ENCODE results near the gene POP5.
A peak's percentile ranks its signal among the peaks of the same experiment; 100 is the strongest.
"Not testable (repeated sequence)": the region's sequence is repeated elsewhere in the genome, so short reads cannot be mapped to it uniquely, and the experiment has no call there.

POP5 gene, protein sequence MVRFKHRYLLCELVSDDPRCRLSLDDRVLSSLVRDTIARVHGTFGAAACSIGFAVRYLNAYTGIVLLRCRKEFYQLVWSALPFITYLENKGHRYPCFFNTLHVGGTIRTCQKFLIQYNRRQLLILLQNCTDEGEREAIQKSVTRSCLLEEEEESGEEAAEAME

DNA sequence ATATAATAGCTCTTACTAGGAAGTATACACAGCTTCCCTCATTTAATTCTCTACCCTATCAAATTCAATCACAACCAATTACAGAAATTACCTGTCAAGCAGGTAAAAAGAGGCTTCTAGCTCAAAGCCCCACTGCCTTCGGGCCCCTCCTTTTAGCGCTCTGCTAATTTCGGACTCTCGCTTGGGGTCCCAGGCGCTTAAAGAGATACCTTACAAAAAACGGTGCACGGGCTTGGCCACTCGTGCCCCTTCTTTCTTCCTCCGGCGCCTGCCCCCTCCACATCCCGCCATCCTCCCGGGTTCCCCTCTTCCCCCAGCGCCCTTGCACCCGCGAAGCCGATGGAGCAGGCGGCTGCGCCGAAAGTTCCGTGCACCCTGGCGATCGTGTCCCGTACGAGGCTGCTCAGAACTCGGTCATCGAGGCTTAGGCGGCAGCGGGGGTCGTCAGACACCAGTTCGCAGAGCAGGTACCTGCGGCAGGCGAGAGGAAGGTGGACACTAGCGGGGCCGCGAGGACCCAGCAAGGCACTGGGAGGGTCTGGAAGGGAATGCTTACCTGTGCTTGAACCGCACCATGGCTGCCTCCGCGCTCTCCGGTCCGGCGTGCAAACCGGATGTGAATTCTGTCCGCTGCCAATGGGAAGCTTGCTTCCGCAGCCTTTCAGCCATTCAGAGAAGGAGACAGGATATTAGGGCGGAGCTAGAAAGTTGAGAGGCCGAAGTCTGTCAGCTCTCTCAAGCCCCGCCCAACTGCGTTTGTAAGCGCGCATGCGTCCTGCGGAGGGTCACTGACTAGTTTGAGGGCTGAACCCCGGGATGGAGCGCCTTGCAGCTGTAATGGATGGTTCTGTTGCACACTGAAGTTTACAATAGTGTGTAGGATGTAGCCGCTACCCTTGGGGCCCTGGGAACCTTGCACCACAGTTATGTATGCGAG lies at the start of gene POP5:
Gene POP5, minus strand, starts transcription at position 616 of the 937 bp plus-strand sequence. Its CDS starts 40 bp downstream, at position 576.
- peak; percentile 98 for DNase-seq

DNA sequence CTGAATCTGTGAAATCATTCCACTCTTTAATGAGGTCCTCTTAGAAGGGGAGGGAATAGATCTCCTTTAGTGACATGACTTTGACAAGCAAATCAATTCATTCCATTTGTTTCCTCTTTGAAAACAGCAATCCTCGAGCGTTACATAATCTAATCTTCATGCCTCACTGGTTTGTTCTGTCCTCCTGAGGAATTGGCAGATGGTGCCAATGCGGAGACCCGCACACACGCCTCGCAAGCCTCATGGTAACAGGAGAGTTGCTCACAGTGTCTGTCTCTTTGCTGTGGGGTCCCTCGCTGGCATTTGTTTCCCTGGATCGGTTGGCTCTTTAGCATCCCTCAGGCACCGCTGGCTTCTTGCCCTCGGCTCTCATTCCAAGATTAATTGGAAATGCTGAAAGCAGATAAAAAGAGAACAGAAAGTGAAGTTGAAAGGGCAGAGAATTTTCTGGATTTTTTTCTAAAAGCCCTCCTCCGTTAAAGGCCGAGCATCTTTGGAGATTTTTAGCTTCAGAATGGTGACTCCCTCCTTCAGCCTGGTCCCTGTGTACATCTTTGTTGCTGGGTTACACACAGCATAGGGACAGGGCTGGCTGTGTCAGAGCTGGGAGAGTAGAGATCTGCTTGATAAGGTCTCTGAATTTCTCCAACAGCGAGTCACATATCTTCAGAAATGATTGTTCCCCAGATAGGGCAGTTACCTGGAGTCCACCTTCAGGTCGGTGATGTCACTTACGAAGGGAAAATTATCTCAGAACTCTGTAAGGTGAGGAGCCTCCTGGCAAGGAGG lies 49.1 kb upstream of the POP5 start:
- DNase-seq = no peak

DNA sequence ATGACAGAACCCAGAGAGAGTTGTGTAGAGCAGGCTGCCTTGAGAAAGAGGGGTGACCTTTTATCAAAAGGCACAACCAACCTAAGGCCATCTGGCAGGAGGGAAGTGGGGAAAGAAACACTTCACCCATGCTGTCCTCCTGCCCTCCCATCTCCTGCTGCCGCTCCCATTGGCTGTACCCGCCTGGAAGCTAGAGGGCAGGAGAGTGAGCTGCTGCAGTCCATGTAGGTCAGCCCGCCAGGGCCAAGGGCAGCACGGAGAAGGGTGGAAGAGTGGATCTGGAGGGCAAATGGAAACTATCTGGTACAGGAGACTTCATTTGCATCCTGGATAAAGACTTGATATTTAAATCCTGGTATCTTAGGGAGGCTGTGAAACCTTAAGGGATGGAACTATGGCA lies 47.7 kb upstream of the POP5 start:
- no peak for DNase-seq

DNA sequence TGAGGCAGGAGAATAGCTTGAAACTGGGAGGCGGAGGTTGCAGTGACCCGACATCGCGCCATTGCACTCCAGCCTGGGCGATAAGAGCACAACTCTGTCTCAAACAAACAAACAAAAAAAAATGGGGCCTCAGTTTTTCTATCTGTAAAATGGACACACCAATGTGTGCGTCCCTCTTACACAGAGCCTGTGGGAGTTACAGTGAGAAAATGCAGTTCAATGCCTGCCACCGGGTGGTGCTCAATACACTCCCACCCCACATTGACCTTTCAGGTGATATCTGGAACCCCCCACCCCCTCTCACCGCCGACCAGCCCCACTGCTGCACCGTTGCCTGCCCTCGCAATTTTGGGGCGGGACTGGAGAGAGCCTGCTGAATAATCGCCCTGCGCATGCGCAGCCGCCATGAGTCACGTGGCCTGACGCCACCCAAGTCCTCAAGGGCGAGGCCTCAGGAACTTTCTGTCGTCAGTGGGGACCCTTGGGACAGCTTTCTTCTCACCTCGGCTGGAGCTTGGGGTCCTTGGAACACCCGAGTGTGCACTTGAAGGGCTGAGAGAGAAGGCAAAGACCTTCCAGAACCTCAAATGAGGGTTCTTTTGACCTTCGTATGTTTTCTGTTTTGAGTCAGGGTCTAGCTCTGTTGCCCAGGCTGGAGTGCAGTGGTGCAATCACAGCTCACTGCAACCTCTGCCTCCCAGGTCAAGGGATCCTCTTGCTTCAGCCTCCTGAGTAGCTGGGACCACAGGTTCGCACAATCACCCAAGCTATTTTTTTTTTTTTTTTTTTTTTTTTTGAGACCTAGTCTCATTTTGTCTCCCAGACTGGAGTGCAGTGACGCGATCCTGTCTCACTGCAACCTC lies 44.6 kb upstream of the POP5 start:
- no peak for DNase-seq

DNA sequence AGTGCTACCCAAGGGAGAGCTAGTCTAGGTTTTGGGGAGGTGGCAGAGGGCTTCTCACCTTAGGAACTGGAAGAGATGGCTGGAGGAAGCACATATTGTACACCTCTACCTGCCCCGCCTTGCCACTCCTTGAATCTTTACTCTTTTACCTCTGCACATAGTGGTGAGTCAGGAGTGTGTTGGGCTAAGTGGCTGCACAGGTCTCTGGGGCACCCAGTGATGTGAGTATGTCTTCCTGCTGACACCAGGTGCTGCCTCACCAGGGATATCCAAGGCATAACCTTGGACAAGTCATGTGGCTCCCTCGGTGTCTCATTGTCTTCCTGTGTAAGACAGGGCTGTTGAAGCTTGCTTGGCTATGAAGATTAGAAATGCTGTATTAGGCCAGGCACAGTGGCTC lies 39.4 kb upstream of the POP5 start:
- DNase-seq = no peak

DNA sequence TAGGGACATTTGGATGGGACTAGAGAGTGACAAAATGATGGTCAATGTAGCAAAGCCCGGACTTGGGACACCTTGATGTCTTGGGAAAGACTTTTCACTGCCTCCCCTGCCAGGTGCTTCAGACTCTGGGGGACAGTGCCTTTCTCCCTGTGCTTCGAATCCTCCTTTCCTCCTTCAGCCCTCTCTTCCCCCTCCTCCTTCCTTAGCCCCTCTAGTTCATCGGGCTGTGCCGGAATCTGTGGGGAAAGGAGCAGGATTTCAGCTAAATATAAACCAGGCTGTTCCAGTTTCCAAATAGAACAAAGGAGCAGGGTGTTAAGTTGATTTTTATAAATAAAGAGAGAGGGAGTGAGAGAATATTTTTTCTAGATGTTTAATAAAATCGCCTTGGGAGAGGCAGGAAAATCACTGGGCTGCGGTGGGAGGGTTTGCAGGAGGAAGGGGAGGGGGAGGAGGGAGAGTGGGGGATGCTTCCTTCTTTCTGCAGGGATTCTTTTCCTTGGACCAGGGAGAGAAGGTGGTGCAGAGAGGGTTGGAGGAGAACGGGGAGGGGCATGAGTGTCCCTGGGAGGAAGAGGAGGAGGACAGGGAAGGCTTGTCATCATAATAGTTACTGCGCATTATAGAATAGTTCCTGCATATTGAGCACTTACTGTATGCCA lies 37.9 kb upstream of the POP5 start:
- no peak for DNase-seq

DNA sequence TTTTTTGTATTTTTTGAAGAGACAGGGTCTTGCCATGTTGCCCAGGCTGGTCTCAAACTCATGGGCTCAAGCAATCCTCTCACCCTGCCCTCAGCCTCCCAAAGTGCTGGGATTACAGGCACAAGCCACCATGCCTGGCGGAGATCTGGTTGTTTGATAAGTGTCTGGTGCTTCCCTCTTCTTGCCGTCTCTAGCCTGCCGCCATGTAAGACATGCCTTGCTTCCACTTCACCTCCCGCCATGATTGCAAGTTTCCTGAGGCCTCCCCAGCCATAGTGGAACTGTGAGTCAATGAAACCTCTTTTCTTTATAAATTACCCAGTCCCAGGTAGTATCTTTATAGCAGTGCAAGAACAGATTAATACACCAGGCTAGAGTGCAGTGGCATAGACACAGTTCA lies 36.6 kb upstream of the POP5 start:
- DNase-seq = not testable (repeated sequence)

DNA sequence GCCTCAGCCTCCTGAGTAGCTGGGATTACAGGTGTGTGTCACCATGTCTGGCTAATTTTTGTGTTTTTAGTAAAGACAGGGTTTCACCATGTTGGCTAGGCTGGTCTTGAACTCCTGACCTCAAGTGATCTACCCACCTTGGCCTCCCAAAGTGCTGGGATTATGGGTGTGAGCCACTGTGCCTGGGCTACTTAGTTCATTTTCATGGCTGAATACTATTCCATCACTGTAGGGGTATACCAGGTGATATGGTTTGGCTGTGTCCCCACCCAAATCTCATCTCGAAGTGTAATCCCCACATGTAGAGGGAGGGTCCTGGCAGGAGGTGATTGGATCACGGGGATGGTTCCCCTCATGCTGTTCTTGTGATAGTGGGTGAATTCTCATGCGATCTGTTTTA lies 36.0 kb upstream of the POP5 start:
- DNase-seq = not testable (repeated sequence)

DNA sequence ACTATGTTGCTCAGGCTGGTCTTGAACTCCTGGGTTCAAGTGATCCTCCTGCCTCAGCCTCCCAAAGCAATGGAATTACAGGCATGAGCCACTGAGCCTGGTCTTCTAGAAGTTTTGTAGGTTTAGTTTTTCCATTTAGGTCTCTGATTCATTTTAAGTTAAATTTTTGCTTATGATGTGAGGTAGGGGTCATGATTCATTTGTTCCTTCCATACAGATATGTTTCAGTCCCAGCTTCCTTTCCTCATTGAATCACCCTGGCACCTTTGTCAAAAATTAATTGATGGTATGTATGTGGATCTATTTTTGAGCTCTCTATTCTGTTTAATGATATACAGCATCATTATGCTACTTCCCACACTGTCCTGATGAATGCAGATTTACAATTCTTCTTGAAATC lies 33.6 kb upstream of the POP5 start:
- no peak for DNase-seq

DNA sequence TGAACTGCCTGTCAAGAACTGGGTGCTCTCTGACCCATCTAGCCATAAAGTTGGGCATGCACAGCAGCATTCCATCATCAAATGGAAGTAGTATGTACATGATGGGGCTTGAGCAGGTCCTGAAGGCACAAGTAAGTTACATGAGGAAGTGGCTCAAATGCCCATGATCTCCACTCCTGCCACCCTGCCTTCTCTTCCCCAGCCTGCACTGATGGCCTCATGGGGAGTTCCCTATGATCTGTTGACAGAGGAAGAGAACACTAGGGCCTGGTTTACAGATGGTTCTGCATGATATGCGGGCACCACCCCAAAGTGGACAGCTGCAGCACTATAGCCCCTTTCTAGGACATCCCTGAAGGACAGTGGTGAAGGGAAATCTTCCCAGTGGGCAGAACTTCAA lies 30.3 kb upstream of the POP5 start:
- DNase-seq = not testable (repeated sequence)

DNA sequence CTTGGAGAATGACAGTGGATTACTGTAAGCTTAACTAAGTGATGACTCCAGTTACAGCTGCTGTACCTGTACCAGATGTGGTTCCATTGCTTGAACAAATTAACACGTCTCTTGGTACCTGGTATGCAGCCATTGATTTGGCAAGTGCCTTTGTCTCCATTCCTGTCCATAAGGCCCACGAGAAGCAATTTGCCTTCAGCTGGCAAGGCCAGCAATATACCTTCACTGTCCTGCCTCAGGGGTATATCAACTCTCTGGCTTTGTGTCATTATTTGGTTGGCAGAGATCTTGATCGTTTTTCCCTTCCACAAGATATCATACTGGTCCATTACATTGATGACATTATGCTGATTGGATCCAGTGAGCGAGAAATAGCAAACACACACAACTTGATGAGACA lies 29.4 kb upstream of the POP5 start:
- DNase-seq = no peak

DNA sequence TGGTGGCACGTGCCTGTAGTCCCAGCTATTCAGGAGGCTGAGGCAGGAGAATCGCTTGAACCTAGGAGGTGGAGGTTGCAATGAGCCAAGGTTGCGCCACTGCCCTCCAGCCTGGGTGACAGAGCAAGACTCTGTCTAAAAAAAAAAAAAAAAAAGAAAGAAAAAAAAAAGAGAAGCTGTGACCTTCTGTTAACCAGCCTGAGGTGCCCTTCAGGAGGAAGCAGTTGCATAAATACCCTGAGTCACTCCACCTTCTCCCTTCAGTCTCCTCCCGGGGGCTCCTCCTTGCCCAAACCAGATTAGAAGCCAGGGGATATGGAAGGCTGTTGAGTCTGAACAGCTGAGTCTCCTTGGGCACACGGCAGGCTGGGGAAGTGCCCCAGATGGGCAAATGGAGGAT lies 21.2 kb upstream of the POP5 start:
- not testable (repeated sequence) for DNase-seq

DNA sequence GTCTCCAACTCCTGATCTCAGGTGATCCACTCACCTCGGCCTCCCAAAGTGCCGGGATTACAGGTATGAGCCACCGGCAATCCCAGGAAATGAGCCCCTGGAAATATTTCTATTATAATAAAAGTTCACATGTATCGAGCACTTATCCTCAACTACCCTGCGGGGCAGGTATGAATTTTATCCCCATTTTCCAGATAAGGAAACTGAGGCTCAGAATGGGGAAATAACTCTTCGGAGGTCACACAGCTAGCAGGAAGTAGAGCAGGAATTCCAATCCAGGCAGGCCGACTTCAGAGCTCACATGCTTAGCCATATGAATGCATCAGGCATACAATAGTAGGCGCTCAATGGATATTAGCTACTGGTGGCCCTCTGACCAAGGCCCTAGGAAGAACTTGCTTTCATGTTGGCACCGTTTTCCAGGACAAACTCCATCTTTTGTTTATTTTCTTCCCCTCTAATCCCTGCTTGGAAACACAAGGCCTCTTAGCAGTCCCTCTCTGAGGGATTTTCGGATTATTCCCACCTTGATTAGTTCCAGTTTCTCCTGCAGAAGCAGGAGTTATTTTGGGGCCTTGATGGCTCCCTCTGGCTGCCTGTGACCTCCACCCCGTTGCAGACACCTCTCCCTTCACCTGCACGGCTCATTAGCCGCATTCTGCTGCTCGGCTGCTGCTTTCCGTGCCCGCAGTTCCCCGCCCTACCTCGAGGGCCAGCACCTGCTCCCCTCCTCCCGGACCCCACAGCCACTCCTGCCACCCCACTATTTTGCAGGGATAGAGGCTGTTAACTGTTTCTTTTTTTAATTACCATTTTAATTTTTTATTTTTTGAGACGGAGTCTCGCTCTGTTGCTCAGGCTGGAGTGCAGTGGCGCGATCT lies 18.7 kb upstream of the POP5 start:
- no peak for DNase-seq

DNA sequence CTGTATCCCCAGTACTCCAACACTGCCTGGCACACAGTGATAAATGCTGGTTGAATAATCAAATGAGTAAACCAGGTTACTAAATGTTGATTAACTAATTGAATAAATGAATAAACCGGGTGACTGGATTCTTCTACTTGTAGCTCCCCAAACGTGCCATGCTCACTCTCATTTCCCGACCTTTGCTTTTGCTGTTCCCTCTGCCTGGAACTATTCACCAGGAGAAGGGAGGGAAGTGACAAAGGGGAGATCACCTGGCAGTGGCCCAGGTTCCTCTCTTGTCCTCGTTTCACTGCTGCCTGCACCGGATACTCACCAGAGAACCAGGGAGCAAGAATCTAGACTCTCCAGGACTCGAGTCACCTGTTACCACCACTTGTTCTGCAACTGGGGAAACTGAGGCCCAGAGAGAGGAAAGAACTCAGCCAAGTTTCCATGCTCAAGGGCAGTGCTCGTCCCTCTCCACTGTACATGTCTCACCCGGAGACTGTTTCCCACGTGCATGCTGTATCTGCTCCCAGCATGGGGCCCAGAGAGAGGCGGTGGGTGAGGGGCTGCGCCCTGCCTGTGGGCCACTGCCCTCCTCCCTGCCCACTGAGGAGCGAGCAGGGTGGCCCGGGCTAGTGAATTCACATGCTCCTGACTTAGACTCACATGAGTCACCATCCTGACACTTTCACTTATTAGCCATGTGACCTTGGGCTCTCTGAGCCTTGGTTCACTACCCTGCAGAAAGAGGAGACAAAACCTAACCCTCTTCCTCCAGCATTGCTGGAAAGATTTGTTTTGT lies 17.7 kb upstream of the POP5 start:
- peak; percentile 11 for DNase-seq

DNA sequence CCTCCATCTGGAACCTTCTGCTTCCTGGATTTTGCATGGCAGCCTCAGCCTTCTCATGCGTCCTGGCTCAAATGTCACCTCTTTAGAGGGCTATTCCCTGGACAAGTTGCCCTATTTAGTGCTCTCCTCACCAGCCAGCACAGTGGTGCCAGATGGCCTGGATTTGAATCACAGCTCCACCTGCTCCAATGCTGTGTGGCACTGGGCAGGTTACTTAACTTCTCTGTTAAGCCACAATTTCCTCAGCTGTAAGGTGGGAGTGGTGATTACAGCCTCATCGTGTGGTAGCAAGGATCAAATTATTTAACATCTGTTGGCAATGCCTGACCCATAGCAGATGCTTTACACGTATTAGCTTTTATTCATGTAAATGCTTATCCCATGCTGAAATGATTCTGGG lies 16.7 kb upstream of the POP5 start:
- no peak for DNase-seq

DNA sequence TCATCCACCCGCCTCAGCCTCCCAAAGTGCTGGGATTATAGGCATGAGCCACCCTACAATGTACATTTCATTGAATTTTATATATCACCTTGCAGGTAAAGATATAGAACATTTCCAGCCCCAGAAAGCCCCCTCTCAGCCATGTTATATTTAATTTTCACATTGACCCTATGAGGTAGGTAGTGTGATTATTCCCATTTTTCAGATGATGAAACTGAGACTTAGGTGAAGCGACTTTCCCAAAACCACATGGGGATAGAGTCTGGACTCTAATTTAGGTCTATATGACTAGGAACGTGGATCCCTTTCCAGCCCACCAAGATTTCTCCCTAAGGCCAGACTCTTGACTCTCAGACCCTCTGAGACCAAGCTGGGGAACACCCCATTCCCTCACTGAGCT lies 15.7 kb upstream of the POP5 start:
- DNase-seq = no peak

DNA sequence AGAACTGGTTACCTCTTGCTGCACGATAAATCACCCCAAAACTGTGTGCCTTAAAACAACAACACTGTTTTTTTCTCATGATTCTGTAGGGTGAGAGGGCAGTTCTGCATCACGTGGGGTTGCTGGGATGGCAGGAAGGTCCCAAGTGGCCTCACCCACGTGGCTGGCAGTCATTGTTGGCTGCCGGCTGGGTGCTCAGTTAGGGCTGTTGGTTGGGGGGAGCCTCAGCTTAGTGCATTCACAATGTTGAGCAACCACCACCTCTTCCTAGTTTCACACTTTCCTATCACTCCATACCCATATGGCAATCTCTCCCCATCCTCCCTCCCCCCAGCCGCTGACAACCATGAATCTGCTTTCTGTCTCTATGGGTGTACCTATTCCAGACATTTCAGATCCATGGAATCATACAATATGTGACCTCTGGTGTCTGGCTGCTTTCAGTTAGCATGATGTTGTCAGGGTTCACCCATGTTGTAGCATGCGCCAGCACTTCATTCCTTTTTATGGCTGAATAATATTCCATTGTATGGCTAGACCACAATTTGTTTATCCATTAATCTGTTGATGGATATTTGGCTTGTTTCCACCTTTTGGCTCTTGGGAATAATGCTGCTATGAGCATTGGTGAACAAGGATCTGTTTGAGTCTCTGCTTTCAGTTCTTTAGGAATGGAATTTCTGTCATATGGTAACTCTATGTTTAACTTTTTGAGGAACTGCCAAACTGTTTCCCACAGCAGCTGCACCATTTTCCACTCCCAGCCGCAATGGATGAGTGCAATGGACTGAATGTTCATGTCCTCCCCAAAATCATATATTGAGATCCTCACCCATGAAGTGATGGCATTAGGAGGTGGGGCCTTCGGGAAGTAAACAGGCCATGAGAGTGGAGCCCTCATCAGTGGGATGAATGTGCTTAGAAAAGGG lies 11.2 kb upstream of the POP5 start:
- DNase-seq = no peak

DNA sequence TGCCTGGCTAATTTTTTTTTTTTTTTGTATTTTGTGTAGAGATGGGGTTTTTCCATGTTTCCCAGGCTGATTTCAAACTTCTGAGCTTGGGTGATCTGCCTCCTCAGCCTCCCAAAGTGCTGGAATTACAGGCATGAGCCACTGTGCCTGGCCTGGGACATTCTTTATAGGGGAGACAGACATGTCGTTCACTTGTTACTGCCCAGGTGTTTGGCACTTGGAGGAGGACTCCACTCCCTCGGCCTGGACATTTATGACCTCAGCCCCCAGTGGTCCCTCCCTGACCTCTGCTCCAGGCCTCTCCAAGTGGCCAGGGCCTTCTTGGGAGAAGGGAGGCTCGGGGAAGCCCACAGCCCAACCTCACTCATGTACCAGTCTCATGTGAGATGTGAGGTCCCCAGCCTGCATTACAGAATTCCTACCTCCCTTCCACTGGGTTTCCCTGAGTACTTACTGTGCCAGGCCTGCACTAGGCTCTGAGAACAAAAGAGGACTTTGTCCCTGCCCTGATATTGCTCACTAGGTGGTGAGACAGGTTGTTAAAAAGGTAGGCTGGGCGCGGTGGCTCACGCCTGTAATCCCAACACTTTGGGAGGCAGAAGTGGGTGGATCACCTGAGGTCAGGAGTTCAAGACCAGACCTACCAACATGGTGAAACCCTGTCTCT lies 9.7 kb upstream of the POP5 start:
- DNase-seq = no peak
